Measurements from ENCODE around the gene ACP3. TPM values are rescaled to one million over a fixed set of nuclear protein-coding genes. Genes with fewer than 3 reads are reported as not detected.
"Not testable (repeated sequence)": the region's sequence is repeated elsewhere in the genome, so short reads cannot be mapped to it uniquely, and the experiment has no call there.

The ACP3 gene
- total and polyA plus RNA-seq, 9 of the 15 experiments (the other 6 are each of a cell fraction or from before 2014, with no cell fraction given), result 0.08 to 1.1 (median 0.21) TPM

DNA sequence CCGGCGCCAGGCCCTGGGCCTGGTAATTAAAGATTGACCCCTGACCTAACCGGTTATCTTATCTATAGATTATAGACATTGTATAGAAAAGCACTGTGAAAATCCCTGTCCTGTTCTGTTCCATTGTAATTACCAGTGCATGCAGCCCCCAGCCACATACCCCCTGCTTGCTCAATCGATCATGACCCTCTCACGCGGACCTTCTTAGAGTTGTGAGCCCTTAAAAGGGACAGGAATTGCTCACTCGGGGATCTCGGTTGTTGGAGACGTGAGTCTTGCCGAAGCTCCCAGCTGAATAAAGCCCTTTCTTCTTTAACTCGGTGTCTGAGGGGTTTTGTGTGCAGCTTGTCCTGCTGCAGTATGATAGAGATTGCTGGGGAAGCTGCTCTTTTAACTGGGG, 7.2 kb upstream of the ACP3 start:
- H2AFZ ChIP-seq (ENCODE audit: low read depth, low read length); DNase-seq (ENCODE audit: extremely low read depth in 1 of 4, low spot score in 3 of 4); in situ Hi-C loops (cut with MboI); CTCF ChIA-PET (ENCODE audit: low intra/inter-chr PET ratio); H4K20me1 ChIP-seq (replicated peaks; ENCODE audit: control insufficient read depth, insufficient read depth, low read length); H3K4me3 ChIP-seq; H3K27ac ChIP-seq (ENCODE audit: extremely low read depth, low read depth, low read length); H3K27me3 ChIP-seq (ENCODE audit: control insufficient read depth in 2 of 2, insufficient read depth in 2 of 2, low read length in 2 of 2); intact Hi-C loops (cut with micrococcal nuclease); H3K9ac ChIP-seq (ENCODE audit: insufficient read depth in 1 of 2, low read depth in 2 of 2, low read length in 2 of 2); H3K9me1 ChIP-seq (ENCODE audit: control insufficient read depth, insufficient read depth, low read length); H3K9me3 ChIP-seq (replicated peaks; ENCODE audit: control insufficient read depth, insufficient read depth, low read depth, low read length); H3K4me2 ChIP-seq (ENCODE audit: insufficient read depth, low read length); FAIRE-seq; H3K4me1 ChIP-seq (replicated peaks in 1 of 2; ENCODE audit: control insufficient read depth in 2 of 2, insufficient read depth in 2 of 2, low read length in 2 of 2); BruUV-seq (replicated peaks); H3K79me2 ChIP-seq (ENCODE audit: control insufficient read depth, insufficient read depth, low read length); ATAC-seq; H3K36me3 ChIP-seq (ENCODE audit: control insufficient read depth, insufficient read depth, low read length): not testable (repeated sequence)
- POLR2A ChIA-PET, result interaction anchor here (0.7 kb wide), 1 partner anchor 9 kb away, joined by 3 read pairs; no protein-coding TSS in a partner anchor
- 6% methylated on average over 11 of the region's 11 CpGs for WGBS (ENCODE audit: insufficient coverage, low coverage, missing lambda C conversion rate)

DNA sequence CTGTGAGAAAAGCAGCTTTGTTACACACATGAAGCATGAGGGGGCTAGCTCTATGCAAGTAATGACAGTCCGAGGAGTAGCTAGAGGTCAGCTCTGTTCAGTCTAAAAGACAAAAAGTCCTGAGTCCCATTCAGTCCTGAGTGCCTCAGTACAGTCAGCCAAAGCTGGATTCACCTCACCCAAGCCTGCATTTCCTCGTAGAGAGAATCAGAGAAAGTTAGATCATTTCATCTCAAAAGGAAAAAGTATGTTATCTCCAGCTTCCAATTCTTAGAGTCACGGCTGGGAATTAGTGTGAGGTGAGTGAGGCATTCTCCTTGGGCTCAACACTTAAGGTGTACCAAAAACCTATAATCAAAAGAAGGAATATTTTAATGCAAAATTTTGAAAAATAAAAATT, 5.9 kb upstream of the ACP3 start:
- H3K9me1 ChIP-seq (ENCODE audit: control insufficient read depth, insufficient read depth, low read length), result no peaks in the 10 kb centered on the region
- in situ Hi-C loops (cut with MboI) (no loop called here), intact Hi-C loops (cut with micrococcal nuclease) (no loop called here)
- WGBS (ENCODE audit: insufficient coverage, low coverage, missing lambda C conversion rate), result 0% methylated on average over 3 of the region's 3 CpGs
- H3K9me3 ChIP-seq (replicated peaks; ENCODE audit: control insufficient read depth, insufficient read depth, low read depth, low read length), result no peaks in the 10 kb centered on the region
- no peak overlapping the region for H3K9ac ChIP-seq (ENCODE audit: insufficient read depth in 1 of 2, low read depth in 2 of 2, low read length in 2 of 2)
- H3K4me1 ChIP-seq (replicated peaks in 1 of 2; ENCODE audit: control insufficient read depth in 2 of 2, insufficient read depth in 2 of 2, low read length in 2 of 2), result no peaks in the 10 kb centered on the region
- no peaks in the 10 kb centered on the region for H3K79me2 ChIP-seq (ENCODE audit: control insufficient read depth, insufficient read depth, low read length)
- DNase-seq (ENCODE audit: extremely low read depth in 1 of 4, low spot score in 3 of 4) (no peak), FAIRE-seq (no peak), ATAC-seq (no peak)
- TF ChIP-seq, protein P1, sequence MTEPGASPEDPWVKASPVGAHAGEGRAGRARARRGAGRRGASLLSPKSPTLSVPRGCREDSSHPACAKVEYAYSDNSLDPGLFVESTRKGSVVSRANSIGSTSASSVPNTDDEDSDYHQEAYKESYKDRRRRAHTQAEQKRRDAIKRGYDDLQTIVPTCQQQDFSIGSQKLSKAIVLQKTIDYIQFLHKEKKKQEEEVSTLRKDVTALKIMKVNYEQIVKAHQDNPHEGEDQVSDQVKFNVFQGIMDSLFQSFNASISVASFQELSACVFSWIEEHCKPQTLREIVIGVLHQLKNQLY (CRISPR knock-in tag; conservative IDR thresholded peaks at IDR 0.05), result no peak
- TF ChIP-seq NCOA4 (IDR thresholded peaks at IDR 0.05; ENCODE audit: partially characterized antibody) (no peak), SMARCE1 (IDR thresholded peaks at IDR 0.05) (no peak), HCFC1 (IDR thresholded peaks at IDR 0.05; ENCODE audit: low read depth, low read length) (no peak), TAF7 (tag; IDR thresholded peaks at IDR 0.05) (no peak), MAFG (tag; conservative IDR thresholded peaks at IDR 0.05) (no peak), TCF3 (CRISPR knock-in tag; IDR thresholded peaks at IDR 0.05) (no peak), STAT6 (CRISPR knock-in tag; IDR thresholded peaks at IDR 0.05) (no peak), ZNF507 (tag; conservative IDR thresholded peaks at IDR 0.05) (no peak), HMG20B (CRISPR knock-in tag; IDR thresholded peaks at IDR 0.05) (no peak)
- TF ChIP-seq, protein P2, sequence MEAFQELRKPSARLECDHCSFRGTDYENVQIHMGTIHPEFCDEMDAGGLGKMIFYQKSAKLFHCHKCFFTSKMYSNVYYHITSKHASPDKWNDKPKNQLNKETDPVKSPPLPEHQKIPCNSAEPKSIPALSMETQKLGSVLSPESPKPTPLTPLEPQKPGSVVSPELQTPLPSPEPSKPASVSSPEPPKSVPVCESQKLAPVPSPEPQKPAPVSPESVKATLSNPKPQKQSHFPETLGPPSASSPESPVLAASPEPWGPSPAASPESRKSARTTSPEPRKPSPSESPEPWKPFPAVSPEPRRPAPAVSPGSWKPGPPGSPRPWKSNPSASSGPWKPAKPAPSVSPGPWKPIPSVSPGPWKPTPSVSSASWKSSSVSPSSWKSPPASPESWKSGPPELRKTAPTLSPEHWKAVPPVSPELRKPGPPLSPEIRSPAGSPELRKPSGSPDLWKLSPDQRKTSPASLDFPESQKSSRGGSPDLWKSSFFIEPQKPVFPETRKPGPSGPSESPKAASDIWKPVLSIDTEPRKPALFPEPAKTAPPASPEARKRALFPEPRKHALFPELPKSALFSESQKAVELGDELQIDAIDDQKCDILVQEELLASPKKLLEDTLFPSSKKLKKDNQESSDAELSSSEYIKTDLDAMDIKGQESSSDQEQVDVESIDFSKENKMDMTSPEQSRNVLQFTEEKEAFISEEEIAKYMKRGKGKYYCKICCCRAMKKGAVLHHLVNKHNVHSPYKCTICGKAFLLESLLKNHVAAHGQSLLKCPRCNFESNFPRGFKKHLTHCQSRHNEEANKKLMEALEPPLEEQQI (IDR thresholded peaks at IDR 0.05), result no peak
- no peak overlapping the region for H3K4me3 ChIP-seq
- no TSS peak for BruUV-seq (replicated peaks)
- H3K27me3 ChIP-seq (ENCODE audit: control insufficient read depth in 2 of 2, insufficient read depth in 2 of 2, low read length in 2 of 2), result no peaks in the 10 kb centered on the region
- no peaks in the 10 kb centered on the region for H3K36me3 ChIP-seq (ENCODE audit: control insufficient read depth, insufficient read depth, low read length)
- ChIA-PET CTCF (ENCODE audit: low intra/inter-chr PET ratio) (no interaction called here), POLR2A (no interaction called here)
- no peaks in the 10 kb centered on the region for H4K20me1 ChIP-seq (replicated peaks; ENCODE audit: control insufficient read depth, insufficient read depth, low read length)
- no peak overlapping the region for H3K4me2 ChIP-seq (ENCODE audit: insufficient read depth, low read length)
- H3K27ac ChIP-seq (ENCODE audit: extremely low read depth, low read depth, low read length), result no peak overlapping the region
- no peak overlapping the region for H2AFZ ChIP-seq (ENCODE audit: low read depth, low read length)

Data from K562 (cell line).